ENCODE data around the gene C6orf136.

The C6orf136 gene

GRCh38 chr6:30687659-30688431 lies 40.9 kb downstream of the C6orf136 start:
- DNase-seq = peak; percentile 65

- no peak for DNase-seq
These were observed 41.6 kb downstream of the C6orf136 start for GRCh38 chr6:30688569-30688968.

GRCh38 chr6:30689022-30689865 lies 42.3 kb downstream of the C6orf136 start:
- DNase-seq = no peak

GRCh38 chr6:30689985-30690384 lies 43.1 kb downstream of the C6orf136 start:
- DNase-seq = no peak

- DNase-seq = peak; percentile 95
These were observed 43.7 kb downstream of the C6orf136 start, which contains the start of gene NRM for GRCh38 chr6:30690403-30691207. Gene NRM (minus strand): TSS chr6:30690984. CDS start chr6:30690974, 10 bp downstream.

- DNase-seq = no peak
These were observed 44.4 kb downstream of the C6orf136 start for GRCh38 chr6:30691208-30691847.

- no peak for DNase-seq
These were observed 49.5 kb downstream of the C6orf136 start for GRCh38 chr6:30696432-30696831.

- no peak for DNase-seq
These were observed 53.4 kb downstream of the C6orf136 start for GRCh38 chr6:30700340-30700739.
